Fibroblast of skin of scalp (primary cell): ENCODE data around the gene CDH22.

ENCODE experiments used
- DNase-seq: peaks from one replicate; pipeline ENCODE4 v3.0.0-alpha.2; 2013

CDH22 gene

DNA sequence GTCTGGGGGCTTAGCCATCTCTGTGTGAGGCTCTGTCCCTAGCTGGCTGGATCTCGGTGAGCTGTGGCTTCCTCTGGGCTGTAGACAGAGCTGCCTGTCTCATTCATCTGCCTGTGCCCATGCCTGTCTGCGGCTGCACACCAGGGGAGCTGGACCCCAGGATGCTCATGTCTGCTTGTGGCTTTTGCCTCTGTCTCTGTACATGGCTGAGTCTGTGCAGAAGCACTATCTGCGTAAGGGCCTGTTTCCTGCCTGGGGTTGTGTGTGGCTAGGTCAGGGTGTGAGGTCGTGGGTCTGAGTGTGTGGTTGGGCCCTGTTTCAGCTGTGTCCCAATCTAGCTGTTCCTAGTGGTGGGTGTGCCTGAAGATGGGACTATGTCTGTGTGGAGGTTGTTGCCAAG is 68.2 kb downstream of the CDH22 start:
- no peak for DNase-seq

DNA sequence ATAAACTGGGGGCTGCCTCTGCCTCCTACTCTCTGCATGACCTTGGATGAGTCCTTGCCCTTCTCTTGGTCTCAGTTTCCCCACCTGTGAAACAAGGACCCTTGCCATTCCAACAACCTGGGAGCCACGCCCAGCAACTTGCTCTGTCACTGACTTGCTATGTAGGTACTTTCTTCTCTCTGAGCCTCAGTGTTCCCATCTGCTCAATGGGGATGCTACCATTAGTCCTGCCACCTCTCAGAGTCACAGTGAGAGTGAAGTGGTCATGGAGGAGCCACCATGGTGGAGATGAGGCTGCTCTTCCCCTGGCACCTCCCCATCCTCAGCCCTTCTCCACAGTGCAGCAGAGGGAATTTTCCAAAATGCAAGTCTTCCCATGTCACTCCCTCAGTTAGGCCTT is 70.6 kb downstream of the CDH22 start:
- DNase-seq, result no peak

DNA sequence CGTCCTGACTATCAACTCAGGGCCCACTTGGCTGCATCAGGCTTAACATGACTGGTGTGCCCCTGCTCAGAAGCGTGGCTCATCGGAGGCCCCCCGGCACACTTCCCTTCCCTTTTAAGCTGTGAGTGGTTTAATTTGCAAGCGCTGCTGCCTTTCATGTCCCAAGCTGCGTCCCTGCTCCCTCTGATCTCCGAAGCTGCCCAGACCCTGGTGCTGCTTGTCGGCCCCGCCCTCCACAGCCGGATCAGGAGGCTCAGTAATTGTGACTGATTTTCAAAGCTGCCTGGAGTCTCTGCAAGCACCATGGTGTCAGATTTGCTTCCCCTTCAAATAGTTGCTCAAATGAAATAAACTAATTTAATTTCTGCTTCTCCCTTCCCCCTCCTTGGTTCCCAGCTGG is 71.1 kb downstream of the CDH22 start:
- DNase-seq, result no peak

DNA sequence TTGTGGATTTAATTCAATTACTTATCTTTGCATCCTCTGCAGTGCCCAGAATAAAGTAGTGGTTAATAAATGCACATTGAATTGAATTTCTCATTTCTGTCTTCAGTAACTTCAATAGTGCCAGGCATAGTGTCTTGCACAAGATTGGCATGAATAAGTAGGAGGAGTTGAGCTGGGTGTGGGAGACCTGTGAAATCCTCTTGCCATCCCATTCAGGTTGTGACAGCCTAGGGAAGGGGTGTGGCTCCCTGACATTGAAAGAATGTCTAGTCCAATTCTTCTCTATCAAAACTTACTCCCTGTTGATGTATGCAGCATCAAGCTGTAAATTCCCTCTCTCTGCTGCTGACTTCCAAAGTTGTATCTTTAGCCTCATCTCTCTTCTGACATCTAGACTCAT is 73.2 kb downstream of the CDH22 start:
- DNase-seq, result no peak

DNA sequence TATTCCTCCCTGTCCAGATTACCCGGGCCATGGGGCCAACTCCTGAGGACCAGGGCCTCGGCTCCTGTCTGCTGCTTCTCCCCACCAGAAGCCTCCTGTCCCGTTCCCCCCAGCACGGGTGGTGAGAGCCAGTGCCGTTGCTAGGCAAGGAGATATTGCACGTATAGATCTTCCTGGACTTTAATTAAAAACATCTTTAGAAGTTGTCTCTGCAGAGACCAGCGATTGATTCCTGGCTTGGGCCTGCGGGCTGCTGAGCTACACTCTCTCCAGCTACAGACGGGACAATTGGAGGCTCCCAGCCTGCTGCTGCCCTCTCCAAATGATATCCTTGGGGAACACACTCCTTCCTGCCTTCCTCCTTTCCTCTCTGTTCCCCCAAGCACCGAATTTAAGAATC is 74.6 kb downstream of the CDH22 start:
- DNase-seq, result no peak

DNA sequence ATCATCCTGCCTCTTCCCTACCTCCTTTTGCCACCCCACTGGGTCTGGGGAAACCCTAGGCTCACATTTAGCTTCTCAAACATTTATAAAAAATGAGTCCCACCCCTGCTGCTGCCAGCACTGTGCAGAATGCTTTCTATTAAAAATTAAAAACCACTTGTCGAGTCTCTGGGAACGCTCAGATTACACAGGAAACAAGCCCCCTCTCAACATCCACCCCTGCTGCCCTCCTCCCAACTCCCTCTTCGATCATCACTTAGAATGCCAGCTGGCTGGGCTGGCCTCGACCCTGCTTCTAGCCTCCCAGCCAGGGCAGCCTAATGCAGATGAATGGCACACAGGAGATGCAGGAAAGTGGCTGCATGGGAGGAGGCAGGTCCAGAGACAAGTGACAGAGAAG is 75.8 kb downstream of the CDH22 start:
- DNase-seq, result no peak

DNA sequence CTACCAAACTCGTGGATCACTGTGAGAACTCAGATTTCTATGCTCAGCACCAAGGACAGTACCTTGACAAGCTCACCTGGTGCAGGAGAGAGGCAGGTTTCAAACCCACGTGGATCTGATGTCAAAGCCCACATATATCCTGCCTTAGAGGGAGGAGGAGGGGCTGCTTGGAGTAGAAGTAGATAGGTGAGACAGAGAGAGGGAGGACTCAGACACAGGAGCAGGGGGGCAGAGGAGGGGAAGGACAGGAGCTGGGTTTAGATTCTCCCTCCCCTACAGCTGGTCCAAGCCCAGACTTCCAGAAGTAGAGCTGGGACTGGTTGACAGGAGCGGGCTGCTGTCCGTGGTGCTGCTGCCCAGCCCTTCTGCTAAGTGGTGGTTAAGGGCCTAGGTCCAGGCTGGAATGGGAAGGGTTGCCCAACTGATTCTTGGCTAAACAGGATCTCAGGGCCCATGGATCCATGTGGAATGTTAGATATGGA is 77.5 kb downstream of the CDH22 start:
- peak; percentile 26 for DNase-seq

DNA sequence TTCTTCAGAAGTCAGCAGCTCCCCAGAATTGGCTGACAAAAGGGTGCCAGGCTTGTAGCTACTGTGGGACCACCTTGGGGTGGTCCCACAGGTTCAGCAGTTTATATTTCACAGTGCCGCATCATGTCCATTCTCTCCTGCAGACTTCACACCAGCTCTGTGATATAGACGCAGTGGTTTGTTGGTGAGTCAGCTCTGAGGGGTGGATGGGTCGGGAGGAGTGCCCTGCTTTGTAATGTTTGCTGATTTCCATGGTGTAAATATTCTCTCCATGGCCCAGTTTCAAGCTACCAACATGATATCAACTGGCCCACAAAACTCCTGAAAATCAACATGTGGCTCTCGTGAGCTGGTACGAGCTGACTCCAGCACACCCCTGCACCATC is 78.2 kb downstream of the CDH22 start:
- DNase-seq, result no peak

DNA sequence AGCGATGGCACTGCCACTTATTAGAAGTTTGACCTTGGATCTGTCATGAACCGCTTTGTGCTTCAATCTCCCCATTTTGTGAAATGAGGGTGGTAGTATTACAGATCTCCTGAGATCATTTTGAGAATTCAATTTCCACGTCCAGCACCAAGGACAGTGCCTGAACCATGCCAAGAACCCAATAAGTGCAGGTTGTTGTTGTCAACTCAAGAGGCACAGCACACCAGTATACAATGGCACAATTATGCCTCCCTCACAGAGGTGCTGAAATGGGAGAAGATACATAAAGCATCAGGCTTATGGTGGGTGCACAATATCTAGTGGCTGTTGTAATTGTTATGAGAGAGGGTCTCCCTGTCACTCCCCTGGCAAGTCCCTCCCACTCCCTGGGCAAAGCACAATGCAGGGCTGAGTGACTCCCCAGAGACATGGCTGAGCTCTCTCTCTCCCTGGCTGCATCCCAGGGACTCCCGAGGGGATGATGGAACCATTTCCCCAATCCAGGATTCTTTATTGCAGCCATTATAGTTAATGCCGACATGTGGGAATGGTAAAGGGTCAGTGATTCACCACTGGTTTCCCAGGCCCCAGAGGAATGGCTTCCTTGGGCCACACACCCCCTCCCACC is 78.7 kb downstream of the CDH22 start:
- no peak for DNase-seq

DNA sequence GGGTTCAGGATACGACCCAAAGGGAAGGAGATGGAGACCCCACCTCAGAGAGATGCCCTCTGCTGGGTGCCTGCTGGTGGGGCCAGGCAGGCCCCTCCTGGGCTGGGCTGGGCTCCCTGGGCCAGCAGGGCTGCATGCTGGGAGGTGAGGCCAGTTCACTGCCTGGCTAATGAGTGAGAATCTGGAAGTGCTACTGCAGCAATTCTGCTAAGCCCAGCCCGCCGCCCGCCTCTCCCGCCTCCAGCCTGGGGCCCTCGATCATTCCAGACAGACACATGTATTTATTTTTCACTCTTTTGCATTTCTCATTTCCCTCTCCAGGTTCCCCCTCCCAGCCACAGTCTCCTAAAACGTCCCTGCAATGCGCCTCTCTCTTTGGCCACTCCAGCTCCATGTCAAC is 79.6 kb downstream of the CDH22 start:
- DNase-seq, result no peak

DNA sequence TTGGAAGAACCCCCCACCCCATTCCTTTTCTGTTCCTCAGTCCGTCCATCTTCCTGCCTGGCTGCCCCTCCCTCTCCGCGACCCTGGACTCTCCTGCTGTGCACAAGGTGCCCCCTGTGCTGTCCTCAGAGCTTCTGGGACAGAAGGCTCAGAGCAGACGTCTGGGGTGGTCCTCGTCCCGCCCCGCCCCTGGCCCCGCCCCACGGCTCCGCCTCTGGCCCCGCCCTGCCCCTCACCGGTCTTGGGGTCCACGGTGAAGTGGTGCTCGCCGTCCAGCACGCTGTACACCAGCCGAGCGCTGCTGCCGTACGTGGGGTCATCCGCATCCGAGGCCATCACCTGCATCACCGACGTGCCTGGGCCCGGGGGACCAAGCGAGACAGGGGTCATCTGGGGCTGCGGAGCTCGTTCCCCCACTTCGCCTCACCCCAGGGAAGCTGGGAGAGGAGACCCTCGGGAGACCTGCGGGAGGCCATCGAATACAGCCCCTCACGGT is 81.0 kb downstream of the CDH22 start:
- no peak for DNase-seq

DNA sequence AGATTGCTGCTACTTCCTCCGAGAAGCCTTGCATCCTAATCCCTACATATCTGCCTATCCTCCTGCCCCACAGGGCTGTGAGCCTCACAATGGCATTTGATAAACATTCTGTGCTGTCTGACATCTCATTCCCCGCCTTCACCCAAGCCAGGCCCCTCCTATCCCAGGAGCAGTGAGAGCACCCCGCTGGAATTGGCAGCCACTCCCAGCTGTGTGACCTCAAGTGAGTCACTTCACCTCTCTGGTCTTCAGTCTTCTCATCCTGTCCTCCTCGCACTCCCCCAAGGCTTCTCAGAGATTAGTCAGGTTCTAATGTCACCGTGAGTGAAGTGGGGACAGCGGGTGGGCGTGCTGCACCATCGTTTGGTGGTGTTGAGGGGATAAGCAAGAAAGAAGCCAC is 81.7 kb downstream of the CDH22 start:
- no peak for DNase-seq

DNA sequence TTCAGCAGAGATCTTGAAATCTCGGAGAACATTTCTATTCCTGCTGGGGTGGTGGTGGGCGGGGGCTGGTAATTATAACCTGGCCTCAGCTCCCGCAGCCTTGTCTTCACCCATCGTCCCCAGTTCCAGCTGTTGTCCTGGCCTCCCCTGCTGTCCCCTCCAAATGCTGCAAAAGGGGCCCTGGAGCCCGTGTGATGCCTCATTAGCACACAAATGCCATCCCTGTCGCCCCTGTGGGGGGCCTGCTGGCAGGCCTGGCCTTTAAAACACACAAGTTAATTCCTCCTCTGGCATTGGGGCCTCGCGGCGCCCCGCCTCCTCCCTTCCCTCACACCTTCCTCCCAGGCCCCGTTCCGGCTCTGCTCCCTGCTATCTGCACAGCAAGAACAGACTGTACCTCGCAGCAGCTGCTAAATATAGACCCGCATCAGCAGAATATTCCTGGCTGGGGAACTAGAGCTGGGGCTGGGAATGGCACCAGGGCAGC is 85.7 kb downstream of the CDH22 start:
- DNase-seq, result no peak

DNA sequence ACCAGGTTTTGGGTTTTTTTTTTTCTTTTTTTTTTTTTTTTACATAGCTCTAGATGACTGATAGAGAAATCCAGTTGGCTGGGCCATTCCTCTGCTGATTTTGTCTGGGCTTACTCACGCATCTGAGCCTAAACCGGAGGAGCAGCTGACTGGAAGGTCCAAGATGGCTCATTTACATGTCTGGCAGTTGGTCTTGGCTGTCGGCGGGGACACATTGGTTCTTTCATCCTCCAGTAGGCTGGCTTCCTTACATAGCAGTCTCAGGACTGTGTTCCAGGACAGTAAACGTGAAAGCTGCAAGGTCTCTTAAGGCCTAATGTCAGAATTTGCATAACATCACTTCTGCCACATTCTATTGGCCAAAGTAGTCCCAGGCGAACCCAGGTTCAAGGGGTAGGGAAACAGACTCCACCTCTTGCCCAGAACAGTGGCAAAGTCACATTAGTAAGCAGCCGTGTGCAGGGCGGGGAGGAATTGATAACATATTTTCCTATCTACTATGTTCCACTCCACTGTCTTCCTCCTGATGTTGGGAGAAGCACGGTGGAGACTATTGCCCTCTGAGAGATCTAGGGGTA is 87.0 kb downstream of the CDH22 start:
- no peak for DNase-seq

DNA sequence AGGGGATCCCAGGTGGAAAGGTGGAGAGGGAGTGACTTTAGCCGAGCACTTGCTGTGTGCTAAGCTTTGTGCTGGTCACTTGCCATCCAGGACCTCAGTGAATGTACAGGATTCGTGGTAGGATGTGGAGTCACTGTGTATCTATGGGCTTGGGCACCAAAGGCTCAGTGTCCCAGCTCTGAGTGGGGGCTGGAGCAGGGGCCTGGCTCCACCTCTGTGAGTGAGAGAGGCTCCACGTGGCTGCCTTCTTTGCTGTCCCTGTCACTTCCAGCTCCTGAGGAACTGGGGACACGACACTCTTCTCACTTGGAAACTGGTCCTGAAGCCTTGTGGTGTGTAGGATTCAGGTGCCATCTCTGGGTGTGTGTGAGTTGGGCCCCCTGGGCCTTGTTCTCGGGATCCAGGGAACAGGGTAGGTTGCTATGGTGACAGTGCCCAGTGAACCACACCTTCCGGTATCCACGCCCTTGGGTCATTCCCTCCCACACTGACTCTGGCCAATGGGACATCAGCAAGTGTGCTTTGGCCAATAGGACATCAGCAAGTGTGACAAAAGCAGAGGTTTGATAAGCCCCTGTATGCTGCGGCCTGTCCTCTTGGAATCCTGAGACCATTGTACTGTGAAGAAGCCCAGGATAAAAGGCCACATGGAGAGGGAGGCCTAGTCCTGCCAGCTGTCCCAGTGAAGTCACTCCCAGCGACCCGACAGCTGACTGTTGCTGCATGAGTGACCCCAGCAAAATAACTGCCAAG is 87.7 kb downstream of the CDH22 start:
- no peak for DNase-seq

DNA sequence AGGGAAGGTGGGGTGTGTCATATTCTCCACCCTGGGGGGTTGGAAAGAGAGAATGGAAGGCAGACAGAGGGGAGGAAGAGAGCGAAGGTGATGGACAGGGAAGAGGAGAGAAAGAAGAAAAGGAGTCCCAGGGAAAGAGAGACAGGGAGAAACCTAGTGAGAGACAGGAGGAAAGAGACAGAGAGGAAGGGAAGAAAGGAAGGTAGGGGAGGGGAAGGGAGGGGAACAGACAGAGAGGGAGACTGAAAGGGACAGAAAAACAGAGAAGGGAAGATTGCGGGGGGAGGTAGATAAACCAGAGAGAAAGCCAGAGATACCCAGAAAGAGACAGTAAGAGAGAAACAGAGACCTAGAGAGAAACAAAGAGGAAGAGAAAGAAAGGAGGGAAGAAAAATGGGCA is 88.4 kb downstream of the CDH22 start:
- no peak for DNase-seq

DNA sequence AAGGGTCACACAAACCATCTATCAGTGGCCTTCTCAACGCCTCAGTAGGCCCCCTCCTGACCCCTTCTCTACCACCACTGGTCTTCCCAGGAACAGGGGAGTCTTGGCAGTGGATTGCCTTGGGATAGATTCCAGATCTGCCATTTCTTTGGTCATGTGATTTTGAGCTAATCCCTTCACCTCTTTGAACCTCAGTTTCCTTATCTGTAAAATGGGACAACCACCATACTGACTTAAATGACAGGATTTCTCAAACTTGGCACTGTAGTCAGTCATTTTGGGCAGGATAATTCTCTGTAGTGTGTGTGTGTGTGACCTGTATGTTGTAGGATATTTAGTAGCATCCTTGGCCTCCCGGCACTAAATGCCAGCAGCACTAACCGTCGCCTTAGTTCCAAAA is 89.1 kb downstream of the CDH22 start:
- no peak for DNase-seq

DNA sequence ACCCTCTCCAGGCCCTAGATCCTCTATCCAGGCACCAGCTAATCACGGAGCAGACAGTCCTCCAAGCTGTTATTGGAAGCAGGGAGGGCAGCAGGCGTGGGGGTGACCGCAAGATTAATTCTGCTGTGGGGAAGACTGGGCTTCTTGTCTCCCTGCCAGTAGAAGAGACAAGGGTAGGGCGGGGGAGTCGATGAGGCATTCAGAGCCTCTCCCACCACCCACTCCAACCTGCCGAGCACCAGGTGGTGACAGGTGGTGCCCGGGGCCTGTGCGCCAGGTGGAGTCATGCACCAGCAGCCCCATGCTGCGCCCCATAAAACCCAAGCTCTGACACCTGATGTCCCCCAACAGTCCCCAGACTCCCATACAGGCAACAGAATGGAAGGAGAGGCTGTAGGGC is 89.6 kb downstream of the CDH22 start:
- DNase-seq, result no peak

DNA sequence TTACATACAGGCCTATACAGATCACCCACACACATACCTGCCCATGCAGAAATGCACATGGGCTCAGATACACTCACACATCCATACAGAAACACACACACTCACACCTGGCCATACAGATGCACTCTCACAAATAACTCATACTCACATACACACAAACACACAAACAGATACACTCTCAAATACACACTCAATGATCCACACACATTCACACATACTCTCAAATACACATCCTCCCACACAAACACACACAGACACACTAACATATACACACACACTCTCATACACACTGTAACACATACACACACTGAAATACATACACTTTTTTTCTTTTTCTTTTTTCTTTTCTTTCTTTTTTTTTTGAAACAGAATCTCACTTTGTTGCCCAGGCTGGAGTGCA is 90.7 kb downstream of the CDH22 start:
- DNase-seq, result no peak

DNA sequence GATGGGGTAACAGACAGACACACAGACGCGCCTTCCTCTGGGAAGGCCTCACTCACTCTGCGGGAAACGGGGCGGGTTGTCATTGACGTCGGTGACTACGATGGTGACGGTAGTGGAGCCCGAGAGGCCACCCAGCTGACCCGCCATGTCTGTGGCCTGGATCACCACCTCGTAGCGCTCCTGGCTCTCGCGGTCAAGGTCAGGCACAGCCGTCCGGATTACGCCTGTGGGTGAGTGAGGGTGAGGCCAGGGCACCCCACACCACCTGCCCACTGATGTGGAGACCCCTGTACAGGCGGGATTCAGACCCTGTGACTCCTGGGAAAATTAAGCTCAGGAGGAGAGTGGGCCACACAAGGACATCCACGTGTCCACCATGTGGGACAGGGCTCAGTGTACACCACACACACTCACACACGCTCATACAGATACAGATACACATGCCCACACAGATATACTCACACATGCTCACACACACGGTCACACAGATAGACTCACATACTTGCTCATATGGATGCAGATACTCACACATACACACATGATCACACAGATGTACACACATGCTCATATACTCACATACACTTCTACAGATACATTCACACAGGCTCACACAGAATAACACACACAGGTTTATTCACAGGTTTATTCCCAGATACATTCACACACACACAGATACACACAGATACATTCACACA is 91.4 kb downstream of the CDH22 start:
- DNase-seq, result no peak

DNA sequence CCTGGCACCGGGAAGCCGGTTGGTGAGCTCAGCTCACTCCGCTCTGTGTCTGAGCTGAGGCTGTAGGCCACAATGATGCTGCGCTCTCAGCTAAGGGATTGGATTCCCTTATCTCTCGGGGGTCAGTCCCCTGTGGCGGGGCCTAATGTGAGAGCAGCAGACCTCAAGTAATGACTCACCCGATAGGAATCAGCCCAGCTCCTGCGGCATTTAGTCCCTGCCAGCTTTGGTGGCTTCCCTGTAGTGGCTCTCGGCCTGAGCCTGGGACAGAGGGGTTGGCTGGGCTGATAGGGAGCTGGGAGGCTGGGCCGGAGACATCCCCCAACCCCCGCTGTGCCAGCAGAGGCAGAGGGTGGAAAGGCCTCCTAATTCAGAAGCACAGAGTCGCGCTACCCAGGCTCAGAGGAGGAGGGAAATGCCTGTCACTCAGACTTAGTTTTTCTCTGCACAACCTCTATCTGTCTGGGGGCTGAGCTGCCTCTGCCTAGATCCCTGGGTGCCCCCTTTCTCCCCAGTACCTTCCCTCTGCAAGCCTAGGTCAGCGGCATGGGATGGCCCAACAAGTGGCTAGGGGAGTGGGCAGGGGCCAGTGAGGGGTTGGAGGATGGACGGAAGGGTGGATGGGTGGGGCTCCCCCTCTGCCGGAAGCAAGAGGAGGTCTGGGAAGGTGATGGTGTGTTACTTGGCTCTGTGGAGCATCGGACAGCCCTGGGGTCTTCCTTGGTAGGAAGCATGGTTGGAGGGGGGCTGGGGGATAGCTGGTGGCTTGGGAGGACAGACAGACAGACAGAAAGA is 92.2 kb downstream of the CDH22 start:
- DNase-seq, result peak; percentile 80

DNA sequence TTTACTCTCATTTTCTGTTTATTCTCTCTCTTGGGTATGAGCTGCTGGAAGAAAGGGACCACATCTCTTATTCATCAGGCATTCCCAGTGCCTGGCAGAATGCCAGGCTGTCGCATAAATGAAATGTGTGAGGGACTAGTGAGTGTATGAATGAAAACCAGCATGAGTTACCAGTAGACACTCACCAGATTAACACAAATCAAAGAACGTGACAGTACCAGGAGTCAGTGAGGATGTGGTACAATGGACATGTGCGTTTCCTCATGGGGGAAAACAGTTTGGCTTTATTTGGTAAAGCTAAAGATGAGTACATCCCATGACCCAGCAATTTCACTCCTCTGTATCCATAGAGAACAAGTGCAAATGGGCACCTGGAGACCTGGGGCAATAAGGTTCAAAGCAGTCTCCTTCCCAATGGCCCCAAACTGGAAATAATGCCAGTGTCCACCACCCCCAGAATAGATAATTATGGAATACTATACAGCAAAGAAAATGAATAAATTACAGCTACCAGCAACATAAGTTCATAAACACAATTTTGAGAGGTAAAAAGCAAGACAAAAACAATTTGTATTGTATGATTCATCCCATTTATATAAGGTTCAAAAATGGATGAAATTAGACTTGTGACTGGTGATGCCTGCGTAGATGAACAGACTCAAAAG is 93.3 kb downstream of the CDH22 start:
- peak; percentile 46 for DNase-seq
